ENCODE data around the gene IFIH1. TPM values are rescaled to one million over a fixed set of nuclear protein-coding genes. Genes with fewer than 3 reads are reported as not detected.

Gene IFIH1
- total RNA-seq, 1 donor from 2014 or later: 10.4 TPM

GRCh38 chr2:162282765-162283425 lies 35.6 kb downstream of the IFIH1 start:
- TF ChIP-seq CTCF (conservative IDR thresholded peaks at IDR 0.05): no peak
- Mint-ChIP-seq H3K27me3 (no peaks in the 10 kb centered on the region), H3K27ac (no peak overlapping the region), H3K36me3 (no peaks in the 10 kb centered on the region), H3K4me1 (ENCODE audit: unreplicated experiment) (no peaks in the 10 kb centered on the region), H3K9me3 (no peaks in the 10 kb centered on the region), H3K4me3 (no peak overlapping the region)
- no peak for DNase-seq (ENCODE audit: extremely low spot score, unreplicated experiment)

- no peak for TF ChIP-seq CTCF (conservative IDR thresholded peaks at IDR 0.05)
- Mint-ChIP-seq H3K27me3 (no peaks in the 10 kb centered on the region), H3K36me3 (peaks cover 5% of the 10 kb centered on the region), H3K9me3 (no peaks in the 10 kb centered on the region), H3K27ac (no peak overlapping the region), H3K4me3 (no peak overlapping the region), H3K4me1 (ENCODE audit: unreplicated experiment) (no peaks in the 10 kb centered on the region)
- no peak for DNase-seq (ENCODE audit: extremely low spot score, unreplicated experiment)
Observed at GRCh38 chr2:162280654-162281053, 37.8 kb downstream of the IFIH1 start.

- H3K4me3 Mint-ChIP-seq: no peak overlapping the region
- no peak overlapping the region for H3K27ac Mint-ChIP-seq
- no peaks in the 10 kb centered on the region for H3K27me3 Mint-ChIP-seq
- DNase-seq (ENCODE audit: extremely low spot score, unreplicated experiment): no peak
- no peak for TF ChIP-seq CTCF (conservative IDR thresholded peaks at IDR 0.05)
- peaks cover 7% of the 10 kb centered on the region for H3K36me3 Mint-ChIP-seq
- H3K4me1 Mint-ChIP-seq (ENCODE audit: unreplicated experiment): no peaks in the 10 kb centered on the region
- H3K9me3 Mint-ChIP-seq: no peaks in the 10 kb centered on the region
Observed at GRCh38 chr2:162277381-162277780, 41.1 kb downstream of the IFIH1 start.

GRCh38 chr2:162267996-162268395 lies 50.5 kb downstream of the IFIH1 start:
- no peak overlapping the region for H3K4me3 Mint-ChIP-seq
- H3K27ac Mint-ChIP-seq: no peak overlapping the region
- no peaks in the 10 kb centered on the region for H3K27me3 Mint-ChIP-seq
- DNase-seq (ENCODE audit: extremely low spot score, unreplicated experiment): no peak
- H3K9me3 Mint-ChIP-seq: no peaks in the 10 kb centered on the region
- no peak for TF ChIP-seq CTCF (conservative IDR thresholded peaks at IDR 0.05)
- H3K4me1 Mint-ChIP-seq (ENCODE audit: unreplicated experiment): no peaks in the 10 kb centered on the region
- H3K36me3 Mint-ChIP-seq: peaks cover 5% of the 10 kb centered on the region

- H3K36me3 Mint-ChIP-seq: peaks cover 5% of the 10 kb centered on the region
- no peaks in the 10 kb centered on the region for H3K4me1 Mint-ChIP-seq (ENCODE audit: unreplicated experiment)
- TF ChIP-seq CTCF (conservative IDR thresholded peaks at IDR 0.05): no peak
- no peak overlapping the region for H3K4me3 Mint-ChIP-seq
- H3K27me3 Mint-ChIP-seq: no peaks in the 10 kb centered on the region
- H3K27ac Mint-ChIP-seq: no peak overlapping the region
- H3K9me3 Mint-ChIP-seq: no peaks in the 10 kb centered on the region
- DNase-seq (ENCODE audit: extremely low spot score, unreplicated experiment): no peak
Observed at GRCh38 chr2:162267496-162267895, 51.0 kb downstream of the IFIH1 start.

GRCh38 chr2:162266460-162266760 lies 52.1 kb downstream of the IFIH1 start:
- no peaks in the 10 kb centered on the region for H3K27me3 Mint-ChIP-seq
- no peak for TF ChIP-seq CTCF (conservative IDR thresholded peaks at IDR 0.05)
- H3K36me3 Mint-ChIP-seq: no peaks in the 10 kb centered on the region
- no peak overlapping the region for H3K4me3 Mint-ChIP-seq
- H3K9me3 Mint-ChIP-seq: no peaks in the 10 kb centered on the region
- DNase-seq (ENCODE audit: extremely low spot score, unreplicated experiment): no peak
- H3K27ac Mint-ChIP-seq: no peak overlapping the region
- H3K4me1 Mint-ChIP-seq (ENCODE audit: unreplicated experiment): no peaks in the 10 kb centered on the region

Data from type B pancreatic cell (in vitro differentiated cells).